DMS79 (cell line): Measurements from ENCODE around the gene ASIC1.
"Not testable (repeated sequence)": the region's sequence is repeated elsewhere in the genome, so short reads cannot be mapped to it uniquely, and the experiment has no call there.

ENCODE experiments used
- DNase-seq: peaks from one replicate; lab custom pipeline; 2025; lab: John Stamatoyannopoulos, UW

ASIC1 gene

DNA sequence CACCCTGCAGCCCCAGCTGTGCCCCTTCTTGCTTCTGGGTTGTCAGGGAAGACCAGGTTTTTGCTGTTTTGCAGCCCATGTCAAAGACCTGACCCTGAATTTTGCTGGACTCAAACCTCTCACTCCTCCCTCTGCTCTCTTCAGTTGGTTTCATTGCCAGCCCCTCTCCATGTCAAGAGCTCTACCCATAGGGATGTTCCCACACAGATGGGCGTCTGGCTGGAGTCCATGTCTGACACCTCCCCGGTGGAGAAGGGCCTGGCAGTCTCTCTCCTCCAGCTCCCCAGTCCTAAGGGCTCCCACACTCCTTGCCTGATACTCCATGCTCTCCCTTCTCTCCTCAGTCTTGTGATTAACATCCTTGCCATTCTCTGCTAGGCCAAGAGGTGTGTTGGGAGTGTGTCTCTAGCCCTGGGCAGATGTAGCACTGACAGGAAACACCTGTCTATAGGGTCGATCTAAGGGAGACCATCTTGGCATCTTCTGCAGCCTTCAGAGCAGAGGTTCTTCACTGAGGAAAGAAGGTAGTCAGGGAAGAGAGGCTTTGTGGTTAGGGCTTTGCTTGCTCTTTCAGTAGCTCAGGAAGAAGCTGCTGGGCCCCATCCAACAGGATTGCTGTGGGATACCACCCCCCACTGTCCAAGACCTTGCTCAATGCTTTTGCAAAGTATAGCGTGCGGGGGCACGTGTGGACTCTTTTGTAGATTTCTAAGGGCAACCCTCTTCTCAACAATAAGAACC lies 4.7 kb downstream of the ASIC1 start:
- no peak for DNase-seq

DNA sequence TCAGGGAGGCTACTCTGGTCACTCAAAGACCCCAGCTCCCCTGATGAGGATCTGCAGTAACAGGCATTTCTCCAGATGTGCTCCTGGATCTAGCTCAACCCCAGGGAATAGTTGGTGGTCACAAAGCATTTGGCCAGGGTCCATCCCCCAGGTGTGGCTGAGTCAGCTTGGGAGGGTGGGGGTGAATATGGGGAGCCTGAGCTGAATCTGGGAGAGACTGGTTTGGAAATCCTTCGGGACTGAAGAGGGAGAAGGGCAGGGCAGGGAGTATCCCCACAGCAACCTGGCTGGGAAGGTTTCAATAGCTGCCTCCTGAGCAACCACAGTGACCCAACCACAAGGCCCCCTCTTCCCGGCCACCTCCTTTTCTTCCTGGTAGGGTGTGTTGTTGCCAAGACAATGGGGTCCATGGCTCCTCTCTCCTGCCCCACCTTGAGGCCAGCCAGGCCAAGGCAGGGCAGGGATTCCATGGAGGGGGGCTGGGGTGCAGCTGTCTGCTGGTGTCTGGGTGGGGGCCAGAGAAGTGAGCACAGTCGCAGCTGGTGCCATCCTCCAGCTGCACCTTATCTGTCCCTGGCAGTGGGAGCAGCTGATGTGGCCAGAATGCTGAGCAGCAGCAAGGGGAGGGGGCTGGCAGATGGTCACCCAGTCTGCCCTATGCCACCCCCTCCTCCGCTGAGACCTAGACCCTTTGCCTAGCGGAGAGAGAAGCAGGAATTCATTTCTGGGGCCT lies 5.5 kb downstream of the ASIC1 start:
- DNase-seq: no peak

DNA sequence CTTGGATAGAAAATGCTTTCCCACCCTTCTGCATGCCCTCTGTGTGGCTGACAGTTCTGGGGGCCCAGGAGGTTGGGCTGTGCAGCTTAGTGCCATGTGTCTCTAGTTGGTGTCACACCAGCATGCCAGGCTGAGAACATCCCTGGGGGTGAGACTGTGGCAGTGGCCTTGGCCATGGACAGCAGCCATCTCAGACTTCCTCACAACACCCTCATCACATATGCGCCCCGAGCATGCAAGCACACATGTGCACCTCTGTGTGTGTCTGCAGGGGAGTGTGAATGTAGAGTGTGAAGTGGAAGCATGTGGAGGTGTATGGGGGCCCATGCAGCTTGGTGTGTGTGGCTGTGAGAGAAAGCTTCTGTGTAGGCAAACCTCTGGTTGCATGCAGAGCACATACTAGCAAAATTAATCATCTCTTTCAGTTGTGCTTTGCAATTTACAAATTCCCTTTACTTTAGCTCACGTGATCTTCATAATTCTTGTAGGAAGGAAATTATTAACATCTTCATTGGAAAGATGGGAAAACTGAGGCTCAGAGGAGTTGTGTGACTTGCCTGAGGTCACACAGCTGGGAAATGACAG lies 8.4 kb downstream of the ASIC1 start:
- DNase-seq: no peak

DNA sequence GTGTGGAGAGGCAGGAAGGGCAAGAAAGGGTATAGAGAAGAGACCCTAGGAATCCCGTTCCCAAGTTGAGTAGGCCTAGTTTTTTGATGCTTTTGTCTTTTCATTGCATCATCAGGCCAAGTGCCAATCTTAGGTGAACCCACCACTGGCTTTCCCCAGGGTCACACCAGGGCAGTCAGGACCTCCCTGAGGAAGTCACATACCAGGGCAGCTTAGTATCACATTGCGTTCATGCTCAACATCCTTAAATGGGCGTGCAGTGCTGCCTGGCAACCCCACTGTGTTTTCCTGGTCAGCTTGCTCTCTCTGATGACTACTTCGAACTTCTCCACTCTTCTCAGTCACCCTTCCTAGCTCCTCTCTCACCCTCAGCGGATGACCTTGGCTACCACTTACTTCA lies 9.0 kb downstream of the ASIC1 start:
- no peak for DNase-seq

DNA sequence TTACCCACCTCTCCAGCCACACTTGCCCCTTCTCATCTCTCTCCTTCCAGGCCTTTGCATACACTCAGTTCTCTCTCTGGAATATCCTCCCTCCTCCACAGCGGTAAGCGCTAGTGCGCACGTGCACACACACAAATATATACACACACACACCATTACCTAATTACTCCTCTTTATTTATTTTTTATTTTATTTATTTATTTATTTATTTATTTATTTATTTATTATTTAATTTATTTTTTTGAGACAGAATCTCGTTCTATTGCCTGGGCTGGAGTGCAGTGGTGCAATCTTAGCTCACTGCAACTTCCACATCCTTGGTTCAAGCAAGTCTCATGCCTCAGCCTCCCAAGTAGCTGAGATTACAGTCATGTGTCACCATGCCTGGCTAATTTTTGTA lies 11.7 kb downstream of the ASIC1 start:
- DNase-seq: no peak

DNA sequence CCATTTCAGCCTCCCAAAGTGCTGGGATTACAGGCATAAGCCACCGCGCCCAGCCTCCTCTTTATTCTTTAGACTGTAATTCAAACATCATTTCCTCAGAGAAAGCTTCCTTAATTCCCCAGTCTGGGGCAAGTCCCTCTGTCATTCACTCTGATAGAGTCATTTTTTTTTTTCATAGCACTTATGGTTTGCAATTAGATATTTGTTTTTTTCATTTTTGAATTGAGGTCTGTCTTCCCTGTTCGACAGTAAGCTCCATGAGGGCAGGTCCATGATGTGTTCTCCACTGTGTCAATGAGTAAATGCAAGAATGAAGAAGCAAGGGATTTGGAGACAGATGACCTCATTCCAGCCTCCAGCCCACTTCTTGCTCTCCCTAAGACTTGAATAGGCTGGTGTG lies 12.1 kb downstream of the ASIC1 start:
- DNase-seq: no peak

DNA sequence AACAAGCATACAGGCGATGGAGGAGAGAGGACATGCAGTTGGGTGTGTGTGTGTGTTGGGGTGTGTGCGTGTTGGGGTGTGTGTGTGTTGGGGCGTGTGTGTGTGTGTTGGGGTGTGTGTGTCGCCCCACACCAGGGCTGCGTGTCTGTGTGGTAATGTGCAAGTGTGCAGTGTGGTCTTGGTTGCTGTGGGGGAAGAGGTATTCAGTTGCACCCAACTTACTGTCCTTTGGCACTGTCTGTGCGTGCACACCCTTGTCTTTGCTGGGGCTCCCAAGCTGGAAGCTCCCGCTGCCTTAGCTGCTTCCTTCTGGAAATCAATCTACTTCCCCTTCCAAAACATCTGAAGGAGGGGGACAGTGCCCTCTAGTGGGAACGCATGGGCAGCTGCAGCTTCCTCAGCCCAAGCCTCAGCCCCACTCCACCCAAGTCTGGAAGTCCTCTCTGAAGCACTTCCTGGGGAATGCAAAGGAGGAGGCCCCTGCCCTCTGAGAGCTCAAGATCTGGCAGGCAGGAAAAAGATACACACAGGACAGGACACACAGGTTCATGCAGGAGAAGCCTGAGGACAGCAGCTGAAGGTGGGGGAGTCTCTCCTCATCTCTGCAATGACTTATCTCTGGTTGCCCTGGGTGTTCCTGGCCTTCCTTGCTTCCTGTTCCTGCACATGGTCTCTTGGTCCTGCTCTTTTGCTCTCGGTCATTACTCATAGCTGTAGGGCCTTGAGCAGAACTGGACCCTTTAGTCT lies 13.1 kb downstream of the ASIC1 start:
- DNase-seq: peak; percentile 54

DNA sequence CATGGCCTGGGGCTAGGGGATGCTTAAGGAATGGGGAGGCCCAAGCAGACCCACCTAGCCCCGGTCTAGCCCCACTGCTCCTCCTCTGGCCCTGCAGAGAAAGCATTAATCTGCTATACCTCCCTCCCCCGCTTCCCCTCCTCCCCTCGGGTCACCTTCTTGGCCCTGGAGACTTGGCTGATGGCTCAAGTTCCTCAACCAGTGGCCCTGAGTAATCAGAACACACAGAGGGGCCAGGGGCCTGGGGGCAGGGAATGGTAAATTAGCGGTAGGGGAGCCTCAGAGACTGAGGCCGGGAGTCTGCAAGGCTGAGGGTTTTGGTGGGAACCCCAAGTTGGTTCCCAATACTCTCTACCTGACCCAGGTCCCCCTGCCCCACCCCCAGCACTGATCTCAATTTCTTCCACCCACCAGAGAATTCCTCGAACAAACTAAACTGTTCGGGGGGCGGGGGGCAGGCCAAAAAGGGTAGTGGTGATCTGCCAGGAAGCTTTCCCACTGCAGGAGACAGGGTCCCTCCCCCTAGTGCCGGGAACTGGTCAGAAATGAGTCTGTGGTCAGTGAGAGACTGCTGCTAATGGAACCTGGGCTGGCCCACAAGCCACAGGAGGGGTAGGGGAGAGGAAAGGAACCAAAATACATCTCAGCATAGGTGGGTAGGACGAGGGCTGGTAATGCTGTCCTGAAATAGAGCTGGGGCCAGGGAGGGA lies 15.0 kb downstream of the ASIC1 start:
- no peak for DNase-seq

DNA sequence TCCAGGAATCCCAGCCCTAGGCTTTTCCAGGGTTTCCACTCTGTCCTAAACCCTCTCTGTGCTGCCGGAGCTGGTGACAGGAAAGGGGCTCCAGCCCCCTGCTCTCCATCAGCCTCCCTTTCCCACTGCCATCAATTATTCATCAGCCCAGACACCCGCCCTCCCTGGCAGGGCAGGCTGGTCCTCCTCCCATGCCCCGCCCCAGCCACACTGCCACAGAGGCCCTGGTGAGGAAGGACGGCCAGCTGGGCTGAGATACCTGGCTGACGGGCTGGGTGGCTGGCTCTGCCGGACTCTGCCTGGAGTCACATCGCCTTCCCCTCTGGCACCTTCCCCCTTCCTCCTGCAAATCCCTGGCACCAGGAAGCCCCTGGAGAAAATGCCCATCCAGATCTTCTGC lies 15.8 kb downstream of the ASIC1 start:
- no peak for DNase-seq

DNA sequence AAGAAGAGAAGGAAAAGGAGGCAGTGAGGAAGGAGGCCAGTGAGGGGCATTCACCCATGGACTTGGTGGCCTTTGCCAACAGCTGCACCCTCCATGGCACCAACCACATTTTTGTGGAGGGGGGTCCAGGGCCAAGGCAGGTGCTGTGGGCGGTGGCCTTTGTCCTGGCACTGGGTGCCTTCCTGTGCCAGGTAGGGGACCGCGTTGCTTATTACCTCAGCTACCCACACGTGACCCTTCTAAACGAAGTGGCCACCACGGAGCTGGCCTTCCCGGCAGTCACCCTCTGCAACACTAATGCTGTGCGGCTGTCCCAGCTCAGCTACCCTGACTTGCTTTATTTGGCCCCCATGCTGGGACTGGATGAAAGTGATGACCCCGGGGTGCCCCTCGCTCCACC lies 16.3 kb downstream of the ASIC1 start:
- no peak for DNase-seq

DNA sequence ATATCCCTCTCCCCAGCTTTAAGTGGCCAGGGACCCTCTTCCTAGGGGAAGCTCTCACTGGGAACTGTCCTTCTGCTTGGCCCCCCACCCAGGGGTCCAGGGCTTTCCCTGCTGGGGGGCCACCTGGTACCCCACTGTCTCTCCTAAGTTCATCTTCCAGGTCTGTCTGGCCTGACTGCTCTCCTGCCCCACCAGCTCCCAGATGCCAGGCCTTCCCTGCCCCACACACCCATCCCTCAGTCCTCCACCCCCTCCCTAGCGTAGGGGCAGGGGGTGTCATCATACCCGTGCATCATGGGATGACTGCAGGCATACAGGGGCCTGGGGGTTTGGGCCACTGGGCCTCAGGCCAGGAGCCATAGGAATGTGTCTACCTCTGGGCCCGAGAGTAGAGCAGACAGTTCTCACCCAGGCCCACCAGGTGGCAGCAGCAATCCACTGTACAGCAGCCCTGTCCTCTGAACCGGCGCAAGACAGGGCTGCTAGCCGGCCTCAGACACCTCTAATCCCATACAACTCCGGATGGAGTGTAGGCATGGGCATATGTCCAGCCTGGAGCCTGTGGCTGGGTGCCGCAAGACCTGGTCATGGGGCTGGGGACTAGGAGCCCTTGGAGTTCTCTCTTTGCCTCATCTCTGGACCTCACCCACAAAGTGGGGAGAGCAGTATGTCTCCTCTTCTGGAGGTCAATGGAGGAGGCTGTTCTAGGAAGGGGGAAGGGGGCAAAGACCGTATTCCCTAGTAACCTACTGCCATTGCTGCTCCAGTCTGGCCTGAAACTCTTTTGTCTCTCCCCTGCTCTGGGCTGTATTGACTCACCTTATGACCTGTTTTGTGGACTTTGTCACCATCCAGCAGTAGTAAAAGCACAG lies 17.8 kb downstream of the ASIC1 start:
- DNase-seq: peak; percentile 50

DNA sequence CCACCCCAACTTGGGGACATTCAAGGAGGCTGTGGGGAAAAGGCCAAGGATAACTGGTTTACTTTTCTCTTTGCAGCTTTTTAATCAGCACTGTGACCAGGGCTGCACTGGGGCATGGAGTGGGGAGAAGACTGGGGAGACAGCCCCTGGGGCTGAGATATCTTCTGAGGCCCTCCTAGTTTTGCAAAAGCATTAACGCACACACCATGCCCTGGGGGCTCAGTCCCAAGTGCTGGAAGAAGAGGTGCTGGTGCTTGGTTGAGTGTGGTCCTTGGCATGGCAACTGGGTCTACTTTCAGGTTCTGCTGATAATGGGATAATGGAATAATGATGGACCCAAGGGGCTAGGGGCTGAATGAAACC lies 18.4 kb downstream of the ASIC1 start:
- no peak for DNase-seq

DNA sequence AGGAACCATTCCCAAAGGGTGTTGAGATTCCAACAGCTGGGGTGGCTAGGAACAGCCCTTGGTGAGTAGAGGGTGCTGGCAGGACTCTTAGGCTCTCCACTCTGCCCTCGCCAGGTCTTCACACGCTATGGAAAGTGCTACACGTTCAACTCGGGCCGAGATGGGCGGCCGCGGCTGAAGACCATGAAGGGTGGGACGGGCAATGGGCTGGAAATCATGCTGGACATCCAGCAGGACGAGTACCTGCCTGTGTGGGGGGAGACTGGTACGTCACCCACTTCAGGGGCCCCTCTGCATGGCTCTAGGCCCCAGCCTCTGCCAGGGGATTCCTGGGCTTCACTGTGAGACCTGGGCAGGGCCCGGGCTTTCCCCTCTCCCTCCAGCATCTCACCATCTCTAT lies 19.7 kb downstream of the ASIC1 start:
- no peak for DNase-seq

DNA sequence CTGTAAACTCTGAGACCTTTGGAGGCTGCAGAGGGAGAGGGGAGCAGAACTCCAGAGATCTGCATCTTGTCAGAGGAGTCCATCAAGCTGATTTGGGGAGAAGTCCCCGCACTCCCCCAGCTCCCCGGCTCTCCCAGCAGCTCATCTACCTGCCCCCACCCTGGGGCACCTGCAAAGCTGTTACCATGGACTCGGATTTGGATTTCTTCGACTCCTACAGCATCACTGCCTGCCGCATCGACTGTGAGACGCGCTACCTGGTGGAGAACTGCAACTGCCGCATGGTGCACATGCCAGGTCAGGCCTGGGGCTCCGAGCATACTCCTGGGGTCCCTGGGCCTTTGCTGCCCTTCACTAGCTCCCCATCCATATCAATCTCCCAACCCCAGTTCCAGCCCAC lies 20.9 kb downstream of the ASIC1 start:
- no peak for DNase-seq

DNA sequence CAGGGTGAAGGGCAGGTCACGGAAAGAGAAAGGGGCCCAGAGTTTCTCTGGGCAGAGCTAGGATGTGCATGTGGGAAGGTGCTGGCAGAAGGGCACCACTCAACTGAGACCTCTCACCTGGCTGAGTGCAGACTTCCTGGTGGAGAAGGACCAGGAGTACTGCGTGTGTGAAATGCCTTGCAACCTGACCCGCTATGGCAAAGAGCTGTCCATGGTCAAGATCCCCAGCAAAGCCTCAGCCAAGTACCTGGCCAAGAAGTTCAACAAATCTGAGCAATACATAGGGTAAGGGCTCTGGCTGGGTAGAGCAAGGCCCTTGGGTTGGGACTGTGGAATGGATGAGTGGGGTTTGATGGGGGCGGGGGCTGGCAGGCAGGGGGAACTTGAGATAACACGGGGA lies 22.4 kb downstream of the ASIC1 start:
- no peak for DNase-seq

DNA sequence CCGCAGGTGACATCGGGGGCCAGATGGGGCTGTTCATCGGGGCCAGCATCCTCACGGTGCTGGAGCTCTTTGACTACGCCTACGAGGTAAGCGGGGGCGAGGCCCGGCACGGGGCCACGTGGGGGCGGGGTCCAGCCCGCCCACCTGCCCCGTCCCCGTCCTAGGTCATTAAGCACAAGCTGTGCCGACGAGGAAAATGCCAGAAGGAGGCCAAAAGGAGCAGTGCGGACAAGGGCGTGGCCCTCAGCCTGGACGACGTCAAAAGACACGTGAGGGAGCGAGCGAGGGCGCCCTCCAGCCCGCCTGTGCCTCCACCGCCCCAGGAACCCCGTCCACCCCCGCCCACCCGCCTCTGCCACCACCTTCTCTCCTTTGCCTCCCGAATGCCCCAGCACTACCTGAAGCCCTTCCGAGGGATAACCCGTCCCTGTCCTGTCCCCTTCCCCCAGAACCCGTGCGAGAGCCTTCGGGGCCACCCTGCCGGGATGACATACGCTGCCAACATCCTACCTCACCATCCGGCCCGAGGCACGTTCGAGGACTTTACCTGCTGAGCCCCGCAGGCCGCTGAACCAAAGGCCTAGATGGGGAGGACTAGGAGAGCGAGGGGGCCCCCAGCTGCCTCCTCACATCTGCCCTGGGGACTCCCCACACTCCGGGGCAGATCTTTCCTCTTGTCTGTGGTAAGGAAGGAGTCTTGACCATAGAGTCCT lies 23.9 kb downstream of the ASIC1 start:
- DNase-seq: no peak

DNA sequence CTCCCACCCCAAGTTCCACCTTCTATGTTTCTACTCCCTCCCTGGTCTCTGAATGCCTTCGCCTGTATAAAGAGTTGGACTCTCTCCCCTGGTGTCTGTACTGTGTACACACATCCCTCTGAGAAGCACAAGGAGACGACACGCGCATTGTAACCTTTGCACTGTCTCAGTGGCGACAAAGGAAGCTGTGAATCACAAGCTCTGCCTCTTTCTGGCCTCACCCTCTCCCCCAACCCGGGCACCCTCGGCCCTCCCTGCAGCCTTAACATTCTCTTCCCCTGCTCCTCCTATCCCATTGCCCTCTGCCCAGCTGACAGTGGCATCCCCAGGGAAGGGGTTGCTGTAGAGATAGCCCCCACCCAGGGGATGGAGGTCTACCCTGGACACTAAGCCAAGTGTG lies 25.2 kb downstream of the ASIC1 start:
- DNase-seq: no peak

DNA sequence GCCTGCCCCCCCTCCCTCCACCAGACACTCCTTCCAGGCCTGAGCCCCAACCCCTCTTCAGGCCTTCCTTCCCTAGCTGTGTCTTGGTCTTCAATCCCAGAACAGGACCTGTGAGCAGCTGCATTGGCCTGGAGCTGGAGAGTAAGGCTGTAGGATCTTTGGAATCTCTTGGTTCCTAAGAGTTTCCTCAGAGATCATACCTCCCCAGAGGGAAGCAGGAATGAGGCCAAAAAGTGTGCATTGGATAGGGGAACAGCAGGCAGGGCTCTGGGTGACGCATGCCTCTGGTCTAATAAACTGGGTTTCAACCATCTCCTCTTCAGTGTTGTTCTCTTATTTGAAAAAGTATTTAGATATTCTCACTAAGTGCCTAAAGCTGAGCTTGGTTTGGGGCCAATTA lies 25.9 kb downstream of the ASIC1 start:
- DNase-seq: no peak

DNA sequence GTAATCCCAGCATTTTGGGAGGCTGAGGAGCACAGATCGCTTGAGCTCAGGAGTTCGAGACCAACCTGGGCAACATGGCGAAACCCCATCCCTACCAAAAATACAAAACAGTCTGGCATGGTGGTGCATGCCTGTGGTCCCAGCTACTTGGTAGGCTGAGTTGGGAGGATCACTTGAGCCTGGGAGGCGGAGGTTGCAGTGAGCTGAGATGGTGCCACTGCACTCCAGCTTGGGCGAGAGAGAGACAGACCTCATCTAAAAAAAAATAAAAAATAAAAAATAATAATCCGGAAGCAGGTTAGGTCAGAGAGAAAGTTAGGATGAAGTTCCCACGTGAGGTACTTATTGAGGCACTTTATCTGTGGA lies 27.0 kb downstream of the ASIC1 start:
- not testable (repeated sequence) for DNase-seq

DNA sequence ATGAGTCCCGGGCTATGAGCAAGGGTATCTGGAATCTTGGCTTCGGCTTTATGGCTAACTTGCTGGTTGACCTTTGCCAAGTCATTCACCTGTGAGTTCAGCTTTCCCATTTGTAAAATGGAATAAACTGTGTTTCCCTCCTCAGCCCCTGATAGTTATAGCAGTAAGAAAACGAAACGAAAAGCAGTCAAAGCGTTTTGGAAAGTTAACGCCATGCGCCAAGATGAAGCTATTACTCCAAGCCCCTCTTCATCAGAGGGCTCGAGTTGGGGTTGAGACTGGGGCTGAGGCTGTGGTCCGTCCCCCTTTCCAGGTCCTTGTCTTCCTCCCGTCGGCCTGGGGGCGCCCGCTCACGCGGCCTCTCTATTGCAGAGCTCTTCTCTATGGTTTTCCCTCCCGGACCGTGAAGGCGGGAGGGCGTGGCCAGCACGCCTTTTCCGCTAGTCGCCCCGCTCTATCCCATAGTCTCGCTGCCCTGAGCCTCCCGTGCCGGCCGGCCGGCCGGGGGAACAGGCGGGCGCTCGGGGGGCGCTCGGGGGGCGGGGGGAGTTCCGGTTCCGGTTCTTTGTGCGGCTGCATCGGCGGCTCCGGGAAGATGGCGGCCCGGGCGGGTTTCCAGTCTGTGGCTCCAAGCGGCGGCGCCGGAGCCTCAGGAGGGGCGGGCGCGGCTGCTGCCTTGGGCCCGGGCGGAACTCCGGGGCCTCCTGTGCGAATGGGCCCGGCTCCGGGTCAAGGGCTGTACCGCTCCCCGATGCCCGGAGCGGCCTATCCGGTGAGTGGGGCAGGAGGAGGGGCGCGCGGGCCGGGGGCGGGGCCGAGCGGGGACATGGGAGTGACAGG lies 27.6 kb downstream of the ASIC1 start, which contains the start of gene SMARCD1:
SMARCD1 (plus strand) TSS at position 568 of the 840 bp plus-strand sequence; CDS start at position 596, 28 bp downstream.
- DNase-seq: peak; percentile 94
